T-helper 22 cell (primary cell): ENCODE measurements around the gene RAD51B.

Experiments used
- DNase-seq: peaks from one replicate; pipeline ENCODE4 v3.0.0-alpha.2; 2020; ENCODE audit warnings: low read depth

The RAD51B gene

DNA sequence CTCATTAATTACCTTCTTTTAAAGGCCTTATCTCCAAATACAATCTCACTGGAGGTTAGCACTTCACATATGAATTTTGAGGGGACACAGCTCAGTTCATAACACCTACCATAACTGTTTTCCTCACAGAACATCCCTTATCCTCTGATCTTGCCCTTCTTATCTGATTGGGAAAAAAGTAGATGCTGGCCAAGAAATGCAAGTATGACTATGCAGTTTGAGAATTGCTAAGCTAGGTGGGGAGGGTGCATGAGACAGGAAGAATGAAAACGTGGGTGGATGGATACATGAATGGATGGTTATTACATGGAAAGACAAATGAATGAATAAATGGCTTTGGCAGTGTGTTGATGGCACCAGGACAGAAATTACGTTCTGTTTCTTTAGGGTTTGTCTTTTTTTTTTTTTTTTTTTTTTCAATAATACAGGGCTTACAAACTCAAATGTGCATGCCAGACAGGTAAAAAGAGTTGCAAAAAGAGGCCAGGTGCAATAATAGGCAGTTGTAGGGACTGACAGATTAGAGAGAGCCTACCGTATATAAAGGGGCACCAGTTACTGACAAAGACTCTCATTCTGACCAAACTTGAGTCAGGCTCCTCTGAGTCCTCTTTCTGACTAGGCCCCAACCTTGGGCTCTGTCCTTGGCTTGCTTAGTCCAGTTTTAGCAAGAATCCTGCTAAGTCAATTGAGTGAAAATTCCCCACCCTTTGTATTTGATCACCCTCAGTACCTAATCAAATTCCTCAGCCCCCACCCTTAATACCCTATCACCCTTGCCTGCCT lies 668.4 kb downstream of the RAD51B start:
- DNase-seq: no peak

DNA sequence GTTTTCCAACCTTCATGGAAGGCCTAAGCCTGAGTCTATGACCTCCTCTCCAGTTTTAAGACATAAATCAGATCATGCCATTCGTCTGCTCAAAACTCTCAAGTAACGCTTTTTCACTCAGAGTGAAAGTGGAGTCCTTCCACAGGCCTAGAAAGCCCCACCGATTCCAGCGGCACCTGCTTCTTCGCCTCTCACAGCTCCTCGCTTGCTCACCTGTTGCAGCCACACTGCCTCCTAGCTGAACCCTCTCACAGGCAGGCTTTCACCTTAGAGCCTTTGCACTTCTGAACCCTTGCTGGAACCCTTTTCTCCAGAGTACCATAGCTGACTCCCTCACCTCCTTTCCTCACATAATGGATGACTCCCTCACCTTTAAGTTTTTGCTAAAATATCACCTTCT lies 672.2 kb downstream of the RAD51B start:
- DNase-seq: no peak

- DNase-seq: no peak
Observed at GRCh38 chr14:68492381-68493151, 673.0 kb downstream of the RAD51B start.

- DNase-seq: no peak
Observed at GRCh38 chr14:68493152-68493911, 673.8 kb downstream of the RAD51B start.

GRCh38 chr14:68495101-68496039 lies 675.8 kb downstream of the RAD51B start:
- DNase-seq: no peak

- DNase-seq: no peak
Observed at GRCh38 chr14:68497011-68497410, 677.4 kb downstream of the RAD51B start.

- no peak for DNase-seq
Observed at GRCh38 chr14:68499451-68499850, 679.9 kb downstream of the RAD51B start.

GRCh38 chr14:68501171-68501570 lies 681.6 kb downstream of the RAD51B start:
- no peak for DNase-seq

- DNase-seq: no peak
Observed at GRCh38 chr14:68501614-68502052, 682.1 kb downstream of the RAD51B start.

GRCh38 chr14:68502230-68502629 lies 682.7 kb downstream of the RAD51B start:
- no peak for DNase-seq

- DNase-seq: no peak
Observed at GRCh38 chr14:68503186-68503825, 683.7 kb downstream of the RAD51B start.

- DNase-seq: no peak
Observed at GRCh38 chr14:68504861-68505260, 685.3 kb downstream of the RAD51B start.

DNA sequence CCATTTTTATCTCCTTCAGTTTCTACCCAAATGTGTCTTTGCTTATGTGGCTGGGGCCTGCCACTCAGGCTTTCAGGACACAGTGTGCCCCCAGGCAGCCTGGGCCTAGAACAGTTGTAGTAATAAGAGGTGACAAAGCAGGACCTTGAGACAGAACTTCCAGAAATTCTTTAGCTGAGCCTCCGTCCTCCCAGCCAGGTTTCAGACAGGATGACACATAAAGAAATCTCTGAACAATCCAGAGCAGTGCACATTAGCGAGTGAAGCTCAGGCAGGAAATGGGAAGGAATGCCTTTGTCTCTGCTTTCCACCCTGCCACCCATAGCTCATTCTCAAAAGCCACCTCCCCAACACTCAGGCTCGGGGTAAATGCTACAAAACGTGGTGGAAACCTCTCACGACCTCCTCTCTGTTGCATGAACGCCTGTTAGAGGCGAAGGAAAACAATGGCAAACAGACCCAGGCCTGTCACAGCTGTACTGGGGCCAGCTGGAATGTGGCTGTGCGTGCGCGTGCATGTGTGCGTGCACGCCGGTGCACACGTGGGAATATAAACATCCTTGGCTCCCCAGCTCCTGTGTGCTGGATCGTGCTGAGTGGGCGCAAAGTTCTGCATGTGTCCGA lies 686.6 kb downstream of the RAD51B start:
- DNase-seq: no peak

- no peak for DNase-seq
Observed at GRCh38 chr14:68506645-68507419, 687.3 kb downstream of the RAD51B start.

- peak; percentile 42 for DNase-seq
Observed at GRCh38 chr14:68507544-68508081, 688.0 kb downstream of the RAD51B start.

- no peak for DNase-seq
Observed at GRCh38 chr14:68508581-68508980, 689.0 kb downstream of the RAD51B start.

GRCh38 chr14:68509188-68509983 lies 689.8 kb downstream of the RAD51B start:
- no peak for DNase-seq
